Muscle of leg (tissue), 11 donors: ENCODE measurements around the gene BAIAP3. TPM values are rescaled to one million over a fixed set of nuclear protein-coding genes. Genes with fewer than 3 reads are reported as not detected.

Experiments used
- DNase-seq: peaks from one replicate; pipeline ENCODE4 v3.0.0; 2013
- H3K27ac ChIP-seq: one replicate; pipeline ENCODE4 v1.5.1; 2013; ENCODE audit warnings: mild to moderate bottlenecking, low read length, control low read depth
- H3K27me3 ChIP-seq: one replicate; pipeline ENCODE4 v1.6.1; 2013; ENCODE audit warnings: low read length; ENCODE audit not compliant: control insufficient read depth, insufficient read depth
- H3K36me3 ChIP-seq: one replicate; pipeline ENCODE4 v1.6.1; 2013; ENCODE audit warnings: low read length; ENCODE audit not compliant: control insufficient read depth, insufficient read depth
- H3K4me1 ChIP-seq: one replicate; pipeline ENCODE4 v1.6.1; 2013; ENCODE audit warnings: low read length; ENCODE audit not compliant: control insufficient read depth, insufficient read depth
- H3K4me3 ChIP-seq: one replicate; pipeline ENCODE4 v1.5.1; 2013; ENCODE audit warnings: low read length, control low read depth
- H3K9me3 ChIP-seq: replicated peaks from 2 replicates; pipeline ENCODE4 v1.6.1; 2013; ENCODE audit warnings: low read depth, low read length; ENCODE audit not compliant: control insufficient read depth
- WGBS: methylation state at CpG from one replicate; pipeline ENCODE4 v1.1.5; 2013; ENCODE audit warnings: missing lambda C conversion rate; ENCODE audit not compliant: insufficient coverage; 5-methylcytosine and 5-hydroxymethylcytosine counted together
- polyA plus RNA-seq, 8 donors: library from polyadenylated mRNA; unstranded; fragments of 120-200 nt; gene quantifications; one replicate each; pipeline versions ENCODE4 v1.2.1 to v1.2.3, GENCODE V29; 2013; ENCODE audit warnings: inconsistent platforms in 1 of 8, low replicate concordance in 1 of 8; ENCODE audit not compliant: insufficient read length in 8 of 8, insufficient read depth in 1 of 8
- total RNA-seq: library from RNA; stranded (reverse); fragments of 120-200 nt; gene quantifications from one replicate; pipeline ENCODE4 v1.2.4, GENCODE V29; 2013

Gene BAIAP3
- total and polyA plus RNA-seq, 9 donors: 0.40 to 1.3 (median 0.83) TPM

DNA sequence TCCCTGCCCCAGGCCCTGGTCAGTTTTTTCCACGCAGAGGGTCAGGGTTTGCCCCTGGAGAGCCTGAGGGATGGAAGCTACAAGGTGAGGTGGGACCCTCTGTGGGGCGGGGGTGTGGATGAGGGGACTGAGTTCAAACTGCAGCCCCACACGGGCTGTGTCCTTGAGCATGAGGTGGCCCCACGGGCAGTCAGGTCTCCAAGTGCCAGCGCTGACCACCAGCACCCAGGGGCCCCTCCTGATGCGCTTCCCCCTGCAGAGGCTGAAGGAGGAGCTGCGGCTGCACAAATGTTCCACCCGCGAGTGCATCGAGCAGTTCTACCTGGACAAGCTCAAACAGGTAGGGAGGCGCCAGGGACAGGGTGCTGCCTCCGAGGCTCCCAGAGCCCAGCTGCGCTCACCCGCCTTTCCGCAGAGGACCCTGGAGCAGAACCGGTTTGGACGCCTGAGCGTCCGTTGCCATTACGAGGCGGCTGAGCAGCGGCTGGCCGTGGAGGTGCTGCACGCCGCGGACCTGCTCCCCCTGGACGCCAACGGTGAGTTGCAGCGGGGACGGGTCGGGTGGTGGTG is 13.9 kb downstream of the BAIAP3 start:
- no peak overlapping the region for H3K27ac ChIP-seq
- H3K36me3 ChIP-seq: peaks cover 34% of the 10 kb centered on the region
- no peak for DNase-seq
- H3K4me1 ChIP-seq: peaks cover 19% of the 10 kb centered on the region
- H3K9me3 ChIP-seq: no peaks in the 10 kb centered on the region
- no peak overlapping the region for H3K4me3 ChIP-seq
- H3K27me3 ChIP-seq: no peaks in the 10 kb centered on the region
- 85% methylated on average over 20 of the region's 31 CpGs for WGBS

DNA sequence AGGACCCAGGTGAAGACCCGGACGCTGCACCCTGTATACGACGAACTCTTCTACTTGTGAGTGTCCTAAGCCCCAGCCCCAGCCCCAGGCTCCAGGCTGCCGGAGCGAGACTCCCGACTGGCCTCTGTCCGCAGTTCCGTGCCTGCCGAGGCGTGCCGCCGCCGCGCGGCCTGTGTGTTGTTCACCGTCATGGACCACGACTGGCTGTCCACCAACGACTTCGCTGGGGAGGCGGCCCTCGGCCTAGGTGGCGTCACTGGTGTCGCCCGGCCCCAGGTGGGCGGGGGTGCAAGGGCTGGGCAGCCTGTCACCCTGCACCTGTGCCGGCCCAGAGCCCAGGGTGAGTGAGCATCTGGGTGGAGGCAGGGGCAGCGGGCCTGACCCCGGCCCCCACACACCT is 14.5 kb downstream of the BAIAP3 start:
- Histone ChIP-seq H3K9me3 (no peaks in the 10 kb centered on the region), H3K36me3 (peaks cover 34% of the 10 kb centered on the region), H3K4me3 (no peak overlapping the region), H3K27me3 (no peaks in the 10 kb centered on the region), H3K4me1 (peaks cover 17% of the 10 kb centered on the region), H3K27ac (no peak overlapping the region)
- DNase-seq: no peak
- WGBS: 86% methylated on average over 29 of the region's 29 CpGs

DNA sequence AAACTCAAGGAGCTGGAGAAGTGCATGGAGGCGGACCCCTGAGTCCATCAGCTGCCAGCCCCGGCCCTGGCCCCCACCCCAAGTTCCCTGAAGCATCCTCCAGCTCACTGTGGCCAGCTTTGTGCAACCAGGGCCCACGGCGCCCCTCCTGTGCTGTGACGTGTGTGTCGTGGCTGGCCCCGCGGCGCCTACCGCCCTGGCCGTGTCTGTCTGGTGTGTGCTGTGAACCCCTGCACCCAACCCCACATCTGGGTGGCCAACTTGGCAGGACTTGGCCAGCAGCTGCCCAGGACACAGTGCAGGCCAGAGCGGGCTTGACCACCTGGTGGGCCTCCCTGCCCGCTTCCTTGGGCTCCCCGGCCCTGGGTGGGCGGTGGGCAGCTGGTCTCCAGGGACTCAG is 15.0 kb downstream of the BAIAP3 start:
- peaks cover 18% of the 10 kb centered on the region for H3K4me1 ChIP-seq
- H3K9me3 ChIP-seq: no peaks in the 10 kb centered on the region
- DNase-seq: no peak
- 90% methylated on average over 14 of the region's 15 CpGs for WGBS
- H3K27me3 ChIP-seq: no peaks in the 10 kb centered on the region
- no peak overlapping the region for H3K4me3 ChIP-seq
- H3K27ac ChIP-seq: no peak overlapping the region
- H3K36me3 ChIP-seq: peaks cover 34% of the 10 kb centered on the region

DNA sequence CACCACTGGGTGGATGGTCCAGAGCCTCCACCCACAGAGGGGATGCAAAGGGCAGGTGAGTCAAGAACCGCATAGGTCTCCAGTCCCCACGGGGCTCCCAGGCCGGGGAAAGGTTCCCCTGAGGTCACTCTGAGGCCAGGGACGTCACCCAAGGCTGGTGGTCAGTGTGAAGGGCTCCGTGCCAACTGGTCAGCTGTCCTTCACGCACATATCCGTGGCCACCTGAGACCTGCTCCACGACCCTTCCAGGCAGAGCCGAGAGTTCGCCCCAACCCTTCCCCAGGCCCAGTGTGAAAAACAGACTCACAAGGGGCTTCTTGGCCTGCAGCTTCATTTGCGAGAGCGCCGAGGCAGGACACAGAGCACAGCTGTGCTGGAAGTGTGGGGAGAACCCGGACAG is 15.5 kb downstream of the BAIAP3 start:
- Histone ChIP-seq H3K27ac (no peak overlapping the region), H3K4me1 (peaks cover 19% of the 10 kb centered on the region), H3K36me3 (peaks cover 34% of the 10 kb centered on the region), H3K9me3 (no peaks in the 10 kb centered on the region), H3K4me3 (no peak overlapping the region), H3K27me3 (no peaks in the 10 kb centered on the region)
- no peak for DNase-seq
- 77% methylated on average over 12 of the region's 14 CpGs for WGBS

DNA sequence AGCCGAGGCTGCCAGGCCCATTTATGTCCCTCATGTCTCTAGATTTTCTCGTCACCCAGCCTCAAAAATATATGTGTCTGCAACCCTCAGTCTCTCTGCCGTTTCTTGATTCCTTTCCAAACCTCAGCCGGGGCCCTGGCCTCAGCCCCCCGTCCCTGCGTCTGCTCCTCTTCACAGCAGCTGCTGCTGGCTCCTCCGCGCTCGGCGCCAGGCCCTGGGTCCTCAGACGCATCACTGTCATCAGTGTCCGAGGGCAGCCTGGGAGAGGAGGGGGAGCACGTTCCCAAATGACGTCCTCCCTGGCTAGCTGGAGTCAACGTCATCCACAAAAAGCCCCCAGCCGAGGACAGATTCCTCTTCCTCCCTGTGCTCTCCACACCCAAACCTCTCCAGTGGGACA is 15.9 kb downstream of the BAIAP3 start:
- H3K4me1 ChIP-seq: peaks cover 19% of the 10 kb centered on the region
- no peaks in the 10 kb centered on the region for H3K9me3 ChIP-seq
- H3K36me3 ChIP-seq: peaks cover 34% of the 10 kb centered on the region
- no peak for DNase-seq
- no peak overlapping the region for H3K4me3 ChIP-seq
- no peaks in the 10 kb centered on the region for H3K27me3 ChIP-seq
- 80% methylated on average over 12 of the region's 16 CpGs for WGBS
- no peak overlapping the region for H3K27ac ChIP-seq

DNA sequence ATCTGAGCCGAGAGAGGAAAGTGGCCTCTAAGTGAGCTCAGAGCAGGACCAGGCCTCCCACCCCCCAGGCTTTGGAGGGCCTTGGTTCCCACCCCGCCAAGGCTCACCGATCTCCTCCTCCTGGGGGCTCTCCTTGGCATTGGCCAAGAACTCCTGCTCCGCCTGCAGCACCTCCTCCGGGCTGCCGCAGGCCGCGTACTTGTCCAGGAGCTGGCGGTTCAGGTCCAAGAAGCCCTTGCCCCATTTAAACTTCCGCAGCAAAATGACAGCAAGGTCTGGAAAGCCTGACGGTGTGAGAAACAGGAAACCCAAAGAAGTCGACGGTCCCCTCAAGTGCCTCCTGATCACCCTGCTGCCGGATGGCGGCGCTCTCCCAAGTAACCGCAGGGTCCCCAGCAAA is 16.5 kb downstream of the BAIAP3 start:
- no peak overlapping the region for H3K4me3 ChIP-seq
- H3K36me3 ChIP-seq: peaks cover 34% of the 10 kb centered on the region
- peaks cover 19% of the 10 kb centered on the region for H3K4me1 ChIP-seq
- H3K9me3 ChIP-seq: no peaks in the 10 kb centered on the region
- DNase-seq: no peak
- no peaks in the 10 kb centered on the region for H3K27me3 ChIP-seq
- no peak overlapping the region for H3K27ac ChIP-seq
- WGBS: 89% methylated on average over 17 of the region's 17 CpGs

DNA sequence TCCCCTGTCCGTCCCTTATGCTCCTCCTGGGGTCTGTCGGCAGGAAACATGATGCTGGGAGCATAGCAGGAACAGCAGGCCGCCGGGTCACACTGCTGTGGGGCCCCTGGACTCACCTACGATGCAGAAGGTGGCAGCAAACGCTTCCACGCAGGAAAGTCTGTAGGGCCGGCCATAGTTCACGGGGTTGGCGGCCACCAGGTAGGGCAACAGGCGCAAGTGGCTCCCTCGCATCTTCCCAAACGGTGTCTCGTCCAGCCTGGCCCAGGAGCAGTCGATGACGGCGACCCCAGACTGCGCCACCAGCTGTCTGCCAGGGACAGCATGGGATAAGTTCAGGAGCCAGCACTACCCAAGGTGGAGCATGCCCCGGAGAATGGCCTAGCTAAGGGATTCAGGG is 17.2 kb downstream of the BAIAP3 start:
- no peak for DNase-seq
- Histone ChIP-seq H3K27me3 (no peaks in the 10 kb centered on the region), H3K27ac (no peak overlapping the region), H3K9me3 (no peaks in the 10 kb centered on the region), H3K4me3 (peak overlapping the region; percentile 90), H3K4me1 (peaks cover 19% of the 10 kb centered on the region), H3K36me3 (peaks cover 34% of the 10 kb centered on the region)
- 83% methylated on average over 19 of the region's 19 CpGs for WGBS

DNA sequence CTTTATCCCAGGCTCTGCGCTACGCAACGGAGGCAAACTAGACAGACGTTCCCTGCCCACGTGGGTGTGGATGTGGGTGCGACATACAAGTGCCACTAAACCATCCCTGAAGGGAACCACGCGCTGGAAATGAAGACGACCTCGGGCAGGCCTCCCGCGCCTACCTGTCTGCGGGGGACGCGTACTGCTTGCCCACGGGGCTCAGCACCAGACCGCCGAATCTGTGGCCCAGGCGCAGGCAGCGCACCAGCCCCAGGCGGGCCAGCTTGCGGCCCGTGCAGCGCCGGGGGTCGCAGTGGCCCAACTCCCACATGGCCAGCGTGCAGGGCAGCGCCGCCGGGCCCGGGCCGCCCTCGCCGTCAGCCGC is 17.8 kb downstream of the BAIAP3 start:
- peaks cover 34% of the 10 kb centered on the region for H3K36me3 ChIP-seq
- no peaks in the 10 kb centered on the region for H3K9me3 ChIP-seq
- WGBS: under 1% methylated on average over 29 of the region's 35 CpGs
- no peak overlapping the region for H3K27ac ChIP-seq
- peaks cover 19% of the 10 kb centered on the region for H3K4me1 ChIP-seq
- H3K4me3 ChIP-seq: peak overlapping the region; percentile 90
- no peaks in the 10 kb centered on the region for H3K27me3 ChIP-seq
- no peak for DNase-seq

DNA sequence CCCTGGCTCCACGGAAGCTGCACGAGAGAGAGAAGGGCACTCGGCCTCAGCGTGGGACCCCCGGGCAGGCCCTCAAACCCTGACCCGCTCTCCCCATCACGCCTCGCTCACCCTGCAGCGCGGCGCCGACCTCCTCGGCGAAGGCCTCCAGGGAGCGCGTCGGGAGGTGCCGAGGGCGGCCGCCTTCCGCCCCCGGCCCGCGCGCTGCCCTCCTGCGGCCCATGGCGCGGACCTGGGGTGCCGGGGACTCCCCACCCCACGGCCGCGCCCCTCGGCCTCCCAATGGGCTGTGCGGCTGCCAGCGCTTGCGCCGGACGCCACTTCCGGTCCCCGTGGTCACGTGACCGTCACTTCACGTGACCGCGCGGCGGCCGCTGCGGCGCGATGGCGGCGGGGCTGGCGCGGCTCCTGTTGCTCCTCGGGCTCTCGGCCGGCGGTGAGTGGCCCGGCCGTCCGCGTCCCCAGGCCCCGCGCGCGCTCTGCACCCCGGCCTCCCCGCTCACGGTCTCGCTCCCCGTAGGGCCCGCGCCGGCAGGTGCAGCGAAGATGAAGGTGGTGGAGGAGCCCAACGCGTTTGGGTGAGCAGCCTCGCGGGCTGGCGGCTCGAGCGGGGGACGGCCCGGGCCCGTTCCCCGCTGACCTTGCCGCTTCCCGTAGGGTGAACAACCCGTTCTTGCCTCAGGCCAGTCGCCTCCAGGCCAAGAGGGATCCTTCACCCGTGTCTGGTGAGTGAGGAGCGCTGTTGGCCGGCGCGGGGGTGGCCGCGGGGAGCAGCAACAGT is 18.3 kb downstream of the BAIAP3 start, which contains the start of the genes GNPTG and TSR3:
TSS of gene GNPTG (plus strand) at position 350 of the 781 bp plus-strand sequence. CDS start at position 385, 35 bp downstream.
TSS of gene TSR3 (minus strand) at position 297 of the 781 bp plus-strand sequence. CDS start at position 223, 74 bp downstream.
- H3K9me3 ChIP-seq: no peaks in the 10 kb centered on the region
- H3K4me1 ChIP-seq: peaks cover 19% of the 10 kb centered on the region
- no peak within 1 kb of the TSS for H3K27ac ChIP-seq
- H3K27me3 ChIP-seq: no peaks in the 10 kb centered on the region
- peak; percentile 93 for DNase-seq
- H3K36me3 ChIP-seq: peaks cover 34% of the 10 kb centered on the region
- WGBS: under 1% methylated on average over 97 of the region's 98 CpGs
- peak within 1 kb of the TSS; percentile 90 for H3K4me3 ChIP-seq

DNA sequence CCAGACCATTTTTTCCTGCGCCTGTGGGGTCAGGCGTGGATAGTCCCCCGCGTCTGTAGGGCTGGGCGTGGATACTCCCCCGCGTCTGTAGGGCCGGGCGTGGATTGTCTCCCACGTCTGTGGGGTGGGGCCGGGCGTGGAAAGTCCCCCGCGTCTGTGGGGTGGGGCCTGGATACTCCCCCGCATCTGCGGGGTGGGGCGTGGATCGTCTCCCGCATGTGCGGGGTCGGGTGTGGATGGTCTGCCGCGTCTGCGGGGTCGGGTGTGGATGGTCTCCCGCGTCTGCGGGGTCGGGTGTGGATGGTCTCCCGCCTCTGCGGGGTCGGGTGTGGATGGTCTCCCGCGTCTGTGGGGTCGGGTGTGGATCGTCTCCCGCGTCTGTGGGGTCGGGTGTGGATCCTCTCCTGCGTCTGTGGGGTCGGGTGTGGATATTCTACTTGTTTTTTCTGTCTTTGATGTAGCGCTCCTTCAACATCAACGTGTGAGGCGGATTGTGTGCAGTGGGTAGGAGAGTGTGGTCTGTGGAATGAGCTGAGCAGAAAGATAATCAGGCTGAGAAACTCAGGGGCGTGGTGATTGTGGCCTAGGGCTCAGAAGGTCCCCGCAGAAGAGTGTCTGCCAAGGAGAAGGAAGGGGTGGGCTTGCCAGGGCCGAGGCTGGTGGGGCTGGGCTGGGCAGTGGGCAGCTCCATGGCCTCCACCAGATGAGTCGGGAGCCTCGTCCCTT is 21.5 kb downstream of the BAIAP3 start:
- no peak overlapping the region for H3K27ac ChIP-seq
- DNase-seq: no peak
- WGBS: 86% methylated on average over 41 of the region's 49 CpGs
- H3K9me3 ChIP-seq: no peaks in the 10 kb centered on the region
- no peaks in the 10 kb centered on the region for H3K27me3 ChIP-seq
- peaks cover 9% of the 10 kb centered on the region for H3K36me3 ChIP-seq
- H3K4me1 ChIP-seq: peaks cover 19% of the 10 kb centered on the region
- H3K4me3 ChIP-seq: no peak overlapping the region
